Esophagus muscularis mucosa (tissue), 3 donors: ENCODE results near the gene CD37.

Experiments used
- CTCF ChIP-seq, 3 experiments: fragments of 200-600 bp in 2 of 3; fragments of 450-650 bp in 1 of 3; sonication (generic) in 2 of 3; IDR thresholded peaks; one replicate each; pipeline ENCODE4 v1.5.1; 2017 to 2019; ENCODE audit warnings: antibody characterized with exemption in 3 of 3, mild to moderate bottlenecking in 2 of 3, moderate library complexity in 1 of 3
- EP300 ChIP-seq: sonication (generic); formaldehyde crosslinking; IDR thresholded peaks from one replicate; pipeline ENCODE4 v1.6.1; 2017; ENCODE audit warnings: antibody characterized with exemption

GRCh38 chr19:49374665-49375434 lies 39.6 kb downstream of the CD37 start:
- no peak for TF ChIP-seq EP300
- no peak for TF ChIP-seq CTCF (IDR thresholded peaks at IDR 0.05)
